PC-3 (cell line): ENCODE data around the gene NENF. TPM values are rescaled to one million over a fixed set of nuclear protein-coding genes. Genes with fewer than 3 reads are reported as not detected.

Source experiments
- ATAC-seq: fragments of 200-7000 bp; cut with Tn5 transposase; 2 replicates; pipeline ENCODE4 v1.9.1; 2020; ENCODE audit warnings: mild to moderate bottlenecking, moderate library complexity
- BruUV-seq: library from RNA; stranded (reverse); fragments of 400-500 nt; replicated peaks from 2 replicates; lab custom pipeline; 2021; lab: Mats Ljungman, UMichigan
- CTCF ChIA-PET: fragments of 300-600 bp; sonication (Branson Sonifier 250); formaldehyde crosslinking; loops from one replicate; lab custom pipeline; 2022; ENCODE audit warnings: antibody characterized with exemption; lab: Charles Lee
- POLR2A ChIA-PET: fragments of 300-600 bp; sonication (Branson Sonifier 250); formaldehyde crosslinking; loops from one replicate; lab custom pipeline; 2022; ENCODE audit warnings: antibody characterized with exemption; ENCODE audit not compliant: unreplicated experiment; lab: Charles Lee
- DNase-seq: peaks from one replicate; pipeline ENCODE4 v3.0.0-alpha.2; 2015
- H2AFZ ChIP-seq: fragments of 300-600 bp; sonication (generic); 2 replicates; pipeline ENCODE4 v1.6.0; 2016; ENCODE audit warnings: antibody characterized with exemption, low read length
- H3F3A ChIP-seq: fragments of 300-600 bp; sonication (generic); one replicate; pipeline ENCODE4 v1.6.0; 2017; ENCODE audit warnings: antibody characterized with exemption, low read length, control low read depth, mild to moderate bottlenecking; ENCODE audit not compliant: unreplicated experiment
- H3K27ac ChIP-seq: fragments of 300-600 bp; sonication (generic); 2 replicates; pipeline ENCODE4 v1.5.1; 2016; ENCODE audit warnings: mild to moderate bottlenecking, low read length
- H3K27me3 ChIP-seq: fragments of 300-600 bp; sonication (generic); 2 replicates; pipeline ENCODE4 v1.6.1; 2016; ENCODE audit warnings: low read length, mixed read lengths
- H3K36me3 ChIP-seq: fragments of 300-600 bp; sonication (generic); 2 replicates; pipeline ENCODE4 v1.6.1; 2016; ENCODE audit warnings: low read depth, mixed run types, low read length, mixed read lengths
- H3K4me1 ChIP-seq: fragments of 300-600 bp; sonication (generic); 2 replicates; pipeline ENCODE4 v1.5.1; 2016; ENCODE audit warnings: low read length; ENCODE audit not compliant: insufficient read depth
- H3K4me2 ChIP-seq: fragments of 300-600 bp; sonication (generic); 2 replicates; pipeline ENCODE4 v1.6.0; 2016; ENCODE audit warnings: low read length
- H3K4me3 ChIP-seq: fragments of 300-600 bp; sonication (generic); 2 replicates; pipeline ENCODE4 v1.5.1; 2016; ENCODE audit warnings: mild to moderate bottlenecking, low read length, mixed read lengths
- H3K79me2 ChIP-seq: fragments of 300-600 bp; sonication (generic); 2 replicates; pipeline ENCODE4 v1.6.1; 2017; ENCODE audit warnings: low read length, mixed read lengths
- H3K9ac ChIP-seq: fragments of 300-600 bp; sonication (generic); 2 replicates; pipeline ENCODE4 v1.6.0; 2016; ENCODE audit warnings: mild to moderate bottlenecking, low read length
- H3K9me2 ChIP-seq: fragments of 300-600 bp; sonication (generic); replicated peaks from 2 replicates; pipeline ENCODE4 v1.6.1; 2016; ENCODE audit warnings: mixed run types, low read length, mixed read lengths
- H3K9me3 ChIP-seq: fragments of 300-600 bp; sonication (generic); 2 replicates; pipeline ENCODE4 v1.6.1; 2016; ENCODE audit warnings: low read length, mixed read lengths
- H4K20me1 ChIP-seq: fragments of 300-600 bp; sonication (generic); 2 replicates; pipeline ENCODE4 v1.6.1; 2016; ENCODE audit warnings: low read length, mixed read lengths
- CTCF ChIP-seq: fragments of 300-600 bp; sonication (generic); conservative IDR thresholded peaks from 2 replicates; pipeline ENCODE4 v1.5.1; 2017; ENCODE audit warnings: antibody characterized with exemption, low read depth, mild to moderate bottlenecking, low read length
- EZH2 ChIP-seq: fragments of 300-600 bp; sonication (generic); IDR thresholded peaks from one replicate; pipeline ENCODE4 v1.6.1; 2017; ENCODE audit warnings: antibody characterized with exemption, mild to moderate bottlenecking, low read length; ENCODE audit not compliant: unreplicated experiment
- EZH2phosphoT487 ChIP-seq: fragments of 300-600 bp; sonication (generic); IDR thresholded peaks from 2 replicates; pipeline ENCODE4 v1.6.1; 2018; ENCODE audit warnings: mild to moderate bottlenecking, antibody characterized with exemption, low read length, borderline replicate concordance
- intact Hi-C: fragments of 100-400 bp; cut with micrococcal nuclease; formaldehyde crosslinking; loops from 2 replicates; pipeline ENCODE4 v1.9.0; 2023
- total RNA-seq: library from RNA; depleted of rRNA; stranded (reverse); fragments of >200 nt; gene quantifications from 2 replicates; pipeline ENCODE4 v1.2.3, GENCODE V29; 2014

NENF gene
- total RNA-seq, 1 experiment from 2014 or later = 161 TPM

GRCh38 chr1:212451416-212452322 lies 18.9 kb downstream of the NENF start:
- H3K27me3 ChIP-seq = no peaks in the 10 kb centered on the region
- no TSS peak for BruUV-seq
- intact Hi-C loops = no loop called here
- H3K36me3 ChIP-seq = no peaks in the 10 kb centered on the region
- DNase-seq (no peak), ATAC-seq (no peak)
- H3K9ac ChIP-seq = no peak overlapping the region
- POLR2A ChIA-PET = no interaction called here
- no peaks in the 10 kb centered on the region for H3K79me2 ChIP-seq
- H3K4me1 ChIP-seq = peaks cover 3% of the 10 kb centered on the region; the same call in 1 of the 2 replicates
- no peaks in the 10 kb centered on the region for H4K20me1 ChIP-seq
- no peak overlapping the region for H3K4me2 ChIP-seq
- H2AFZ ChIP-seq = no peak overlapping the region
- H3K9me3 ChIP-seq = no peaks in the 10 kb centered on the region
- no peaks in the 10 kb centered on the region for H3F3A ChIP-seq
- CTCF ChIA-PET = interaction anchor here (1.3 kb wide), 1 partner anchor 381 kb away, joined by 3 read pairs; no protein-coding TSS in a partner anchor
- no peaks in the 10 kb centered on the region for H3K9me2 ChIP-seq
- TF ChIP-seq CTCF = no peak
- TF ChIP-seq EZH2phosphoT487 = no peak
- no peak for TF ChIP-seq EZH2
- no peak overlapping the region for H3K4me3 ChIP-seq
- H3K27ac ChIP-seq = no peak overlapping the region

DNA sequence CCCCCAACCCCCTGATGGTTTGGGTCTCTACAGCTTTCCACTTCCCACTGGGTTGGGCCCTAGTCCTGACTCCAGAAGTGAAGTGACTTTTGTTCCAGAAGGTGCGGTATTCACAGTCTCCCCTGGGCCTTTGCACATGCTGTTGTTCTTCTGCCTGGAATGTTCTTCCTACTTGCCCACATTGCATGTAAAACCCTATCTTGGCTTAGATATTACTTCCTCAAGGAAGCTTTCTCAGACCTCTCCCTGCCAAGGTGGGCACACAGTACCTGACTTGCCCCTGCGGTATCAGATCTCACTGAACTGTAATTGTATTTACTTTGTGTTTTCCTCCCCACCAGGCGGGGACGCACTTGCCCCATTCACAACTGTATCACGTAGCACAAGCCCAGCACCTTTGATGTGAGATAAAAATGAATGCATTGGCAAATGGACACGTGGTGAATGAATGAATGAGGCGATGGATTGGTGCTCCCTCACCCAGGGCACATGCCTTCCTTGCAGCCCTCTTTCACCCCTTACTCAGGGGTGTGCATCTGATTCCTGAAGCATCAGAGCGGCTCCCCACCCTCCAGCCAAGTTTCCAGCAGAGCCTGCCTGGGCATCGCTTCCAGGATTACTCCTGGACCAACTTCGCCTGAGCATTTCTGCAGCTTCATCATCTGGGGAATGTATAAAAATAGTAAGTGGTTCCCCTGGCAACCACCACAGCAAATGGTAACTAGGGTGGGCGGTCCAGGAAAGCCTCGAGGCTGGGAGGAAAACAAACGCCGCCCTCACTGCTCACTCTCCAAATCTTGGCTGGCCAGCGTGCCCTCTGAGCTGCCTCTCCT lies 19.8 kb downstream of the NENF start:
- BruUV-seq = no TSS peak
- Histone ChIP-seq H3K4me1 (peaks cover 3% of the 10 kb centered on the region; the same call in 1 of the 2 replicates), H2AFZ (no peak overlapping the region), H4K20me1 (no peaks in the 10 kb centered on the region), H3K4me2 (no peak overlapping the region), H3K9ac (no peak overlapping the region), H3F3A (no peaks in the 10 kb centered on the region), H3K27ac (no peak overlapping the region), H3K79me2 (no peaks in the 10 kb centered on the region), H3K9me2 (no peaks in the 10 kb centered on the region), H3K4me3 (no peak overlapping the region), H3K36me3 (no peaks in the 10 kb centered on the region), H3K9me3 (no peaks in the 10 kb centered on the region), H3K27me3 (no peaks in the 10 kb centered on the region)
- no peak for TF ChIP-seq EZH2phosphoT487
- TF ChIP-seq CTCF = no peak
- no peak for TF ChIP-seq EZH2
- ATAC-seq (no peak), DNase-seq (no peak)
- ChIA-PET POLR2A (no interaction called here), CTCF (interaction anchor here (1.0 kb wide), 1 partner anchor 382 kb away, joined by 4 read pairs; no protein-coding TSS in a partner anchor)
- intact Hi-C loops = no loop called here
